Activated T-cell treated with anti-CD3 and anti-CD28 coated beads, Interleukin-2, amount 50 U/mL, for 48 hours (primary cell): ENCODE results near the gene CLEC4M.
"Not testable (repeated sequence)": the region's sequence is repeated elsewhere in the genome, so short reads cannot be mapped to it uniquely, and the experiment has no call there.

Source experiments
- DNase-seq, 2 experiments: peaks; one replicate each; pipeline ENCODE4 v3.0.0-alpha.2; 2020

The CLEC4M gene

DNA sequence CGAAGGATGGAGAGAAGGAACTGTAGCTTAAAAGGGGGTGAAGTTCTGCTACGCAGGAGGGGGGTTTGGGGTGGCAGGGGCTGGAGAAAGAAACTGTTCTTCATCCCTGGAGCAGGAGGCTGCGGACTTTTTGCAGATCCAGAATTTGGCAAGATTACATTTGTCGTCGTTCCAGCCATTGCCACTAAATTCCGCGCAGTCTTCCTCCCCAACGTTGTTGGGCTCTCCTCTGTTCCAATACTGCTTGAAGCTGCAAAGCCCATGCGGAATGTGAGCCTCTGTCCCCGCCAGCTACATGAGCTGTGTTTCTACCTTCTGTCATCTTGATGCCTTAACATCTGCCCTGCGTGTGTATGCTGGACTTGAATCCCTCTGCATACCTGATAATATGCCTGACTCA is 20.1 kb upstream of the CLEC4M start:
- no peak for DNase-seq

DNA sequence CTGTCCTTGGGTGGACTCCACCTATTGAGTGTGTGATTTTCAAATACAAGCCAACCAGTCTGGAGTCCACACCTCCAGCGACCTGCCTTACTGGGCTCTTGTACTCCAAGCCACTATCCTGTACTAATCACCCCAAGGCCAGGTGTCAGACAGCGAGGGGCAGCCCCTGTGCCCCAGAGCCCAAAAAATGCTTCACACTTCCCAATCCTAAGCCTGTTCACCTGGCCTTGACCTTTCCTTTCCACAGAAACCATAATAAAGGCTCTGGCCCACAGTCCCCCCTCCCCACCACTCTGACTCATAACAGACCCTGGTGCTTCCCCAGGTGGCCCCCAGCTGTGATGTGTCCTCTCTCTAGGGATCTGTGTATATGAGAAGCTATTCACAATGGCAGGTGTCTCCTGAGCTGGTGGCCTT is 19.6 kb upstream of the CLEC4M start:
- DNase-seq: peak; percentile 59 to 63

DNA sequence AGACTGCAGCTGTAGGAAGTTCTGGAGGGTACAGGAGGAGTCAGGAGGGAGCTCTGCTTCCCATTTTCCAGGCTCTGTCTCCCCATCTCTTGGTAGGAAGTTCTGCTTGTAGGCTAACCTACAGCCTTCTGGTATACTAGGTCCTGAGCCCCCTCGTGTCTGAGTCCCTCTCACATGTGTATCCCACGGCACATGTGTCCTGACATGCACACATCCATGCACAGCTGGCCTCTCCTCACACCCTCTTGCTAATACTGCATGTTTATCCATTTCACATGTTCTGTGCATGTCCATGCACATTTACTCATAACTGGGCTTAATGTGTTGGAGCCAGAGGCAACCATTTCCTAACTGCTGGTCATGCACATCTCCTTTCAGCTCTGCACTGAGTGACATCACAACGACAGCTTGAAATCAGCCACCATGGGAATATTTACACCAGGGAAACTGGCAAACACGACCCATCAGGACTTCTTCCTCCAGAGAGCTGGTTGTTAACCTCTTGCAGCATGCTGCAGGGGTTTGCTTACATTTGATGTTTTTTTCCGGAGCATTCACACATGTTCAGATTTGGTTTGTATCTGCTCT is 18.8 kb upstream of the CLEC4M start:
- no peak for DNase-seq

DNA sequence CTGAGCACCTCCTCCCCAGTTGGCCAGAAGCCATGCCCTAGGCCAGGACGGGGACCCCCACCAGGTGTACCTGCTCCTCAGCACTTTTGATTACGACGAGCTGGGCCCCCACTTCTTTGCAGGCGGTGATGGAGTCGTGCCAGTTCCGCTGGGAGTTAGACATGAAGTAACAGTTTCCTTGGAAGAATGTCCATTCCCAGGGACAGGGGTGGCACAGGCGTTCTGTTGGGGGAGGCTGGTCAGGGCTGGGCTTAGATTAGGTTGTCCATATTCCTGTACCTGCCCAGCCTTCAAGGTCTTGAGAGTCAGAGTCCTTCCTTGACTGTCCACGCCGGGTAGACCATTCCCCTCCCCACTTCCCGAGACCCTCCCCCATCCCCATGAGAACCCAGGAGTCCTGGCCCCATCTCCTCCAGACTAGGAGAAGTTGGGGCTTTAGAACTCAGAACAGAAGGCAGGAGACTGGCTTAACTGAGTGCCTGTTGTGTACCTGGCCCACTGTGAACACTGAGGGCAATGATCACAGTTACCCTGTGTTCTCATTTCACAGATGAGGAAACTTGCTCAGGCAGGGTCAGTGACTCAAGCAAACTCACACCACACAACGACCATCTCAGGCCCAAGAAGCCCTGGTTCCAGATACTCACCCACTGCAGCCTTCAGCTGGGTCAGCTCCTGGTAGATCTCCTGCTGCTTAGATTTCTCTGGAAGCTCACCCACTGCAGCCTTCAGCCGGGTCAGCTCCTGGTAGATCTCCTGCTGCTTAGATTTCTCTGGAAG is 18.0 kb upstream of the CLEC4M start:
- no peak for DNase-seq

DNA sequence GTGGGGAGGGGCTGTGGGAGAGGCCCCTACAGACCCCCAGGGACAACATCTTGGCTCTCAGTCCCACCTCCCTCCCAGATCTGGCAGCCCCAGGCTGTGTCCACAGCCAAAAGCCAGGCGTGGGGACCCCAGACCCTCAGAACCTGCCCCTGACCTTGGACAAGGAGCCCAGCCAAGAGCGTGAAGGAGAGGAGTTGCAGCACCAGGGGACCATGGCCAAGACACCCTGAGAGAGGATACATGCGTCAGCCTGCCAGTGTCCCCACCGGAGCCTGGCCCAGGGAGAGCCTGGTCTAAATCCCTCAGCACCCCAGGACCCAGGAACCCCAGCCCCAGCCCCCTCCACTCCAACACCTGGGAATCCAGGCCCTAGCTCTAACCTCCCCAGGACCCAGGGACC is 16.7 kb upstream of the CLEC4M start:
- DNase-seq: not testable (repeated sequence)

DNA sequence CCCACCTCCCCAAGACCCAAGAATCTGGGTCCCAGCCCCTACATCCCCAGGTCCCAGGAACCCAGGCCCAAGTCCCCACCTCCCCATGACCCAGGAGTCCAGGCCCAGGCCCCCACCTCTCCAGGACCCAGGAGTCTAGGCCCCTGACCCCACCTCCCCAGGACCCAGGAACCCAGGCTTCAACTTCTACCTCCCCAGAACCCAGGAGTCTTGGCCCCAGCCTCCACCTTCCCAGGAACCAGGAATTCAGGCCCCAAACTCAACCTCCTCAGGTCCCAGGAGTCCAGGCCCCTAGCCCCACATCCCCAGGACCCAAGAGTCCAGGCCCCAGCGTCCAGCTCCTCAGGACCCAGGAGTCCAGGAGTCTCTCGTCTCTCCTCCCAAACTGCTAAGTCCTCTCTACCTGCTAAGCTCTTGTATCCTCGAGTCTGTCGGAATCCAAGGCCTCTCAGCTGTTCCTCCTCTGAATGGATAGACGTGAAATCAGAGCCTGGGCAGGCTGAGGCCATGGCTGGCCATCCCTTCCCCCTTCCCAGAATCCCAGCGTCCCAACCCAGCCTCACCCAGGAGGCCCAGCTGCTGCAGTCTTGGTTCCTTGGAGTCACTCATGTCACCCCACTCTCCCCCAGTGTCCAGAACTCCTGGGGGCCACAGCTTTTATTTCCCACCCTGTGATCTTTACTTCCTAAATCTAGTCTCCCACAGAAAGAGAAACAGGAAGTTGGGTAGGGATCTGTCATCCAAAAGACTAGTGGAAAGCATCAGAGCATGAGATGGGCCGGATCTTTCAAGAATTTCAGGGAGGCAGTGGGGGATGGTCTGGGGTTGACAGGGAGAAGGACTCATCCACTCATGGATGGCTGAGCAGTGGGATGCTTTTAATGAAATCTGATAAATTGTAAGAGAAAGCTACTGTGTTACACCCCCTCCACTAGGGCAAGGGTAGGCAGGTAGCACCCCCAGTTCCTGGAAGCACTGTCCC is 15.8 kb upstream of the CLEC4M start, which contains the start of gene CD209:
CD209 (minus strand) TSS at position 632 of the 982 bp plus-strand sequence; CDS start at position 609, 23 bp downstream.
- DNase-seq: no peak

DNA sequence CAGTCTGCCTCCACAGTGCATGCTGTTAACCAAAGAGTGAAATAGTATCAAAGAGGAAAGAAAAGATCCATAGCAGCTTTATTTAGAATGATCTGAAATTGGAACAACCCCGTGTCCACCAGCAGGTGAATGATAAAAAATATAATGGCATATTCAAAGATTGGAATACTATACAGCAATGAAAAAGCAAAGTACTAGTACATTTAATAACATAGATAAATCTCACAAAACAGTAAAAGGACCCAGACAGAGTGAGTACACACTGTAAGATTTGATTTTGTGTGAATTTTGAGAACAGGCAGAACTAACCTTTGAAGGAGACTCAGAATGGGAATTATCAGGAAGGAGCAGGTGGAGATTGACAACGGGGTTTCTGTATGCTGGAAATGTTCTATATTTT is 14.9 kb upstream of the CLEC4M start:
- DNase-seq: no peak

DNA sequence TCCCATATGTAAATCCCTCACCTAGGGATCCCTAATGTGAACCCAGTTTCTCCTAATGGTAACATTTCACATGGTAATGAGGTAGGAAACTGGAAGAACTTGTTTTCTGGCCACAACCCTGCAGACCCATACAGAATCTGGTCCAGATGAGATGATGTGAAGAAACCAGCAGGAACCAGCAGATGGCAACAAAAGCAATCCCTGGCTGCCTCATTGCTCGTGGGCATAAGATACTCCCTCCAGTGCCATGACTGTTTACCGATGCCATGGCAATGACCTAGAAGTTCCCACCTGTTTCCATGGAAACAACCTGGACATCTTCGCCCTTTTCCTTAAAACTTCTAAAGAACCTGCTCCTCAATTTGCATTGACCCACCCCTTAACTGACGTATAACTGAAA is 14.3 kb upstream of the CLEC4M start:
- no peak for DNase-seq

DNA sequence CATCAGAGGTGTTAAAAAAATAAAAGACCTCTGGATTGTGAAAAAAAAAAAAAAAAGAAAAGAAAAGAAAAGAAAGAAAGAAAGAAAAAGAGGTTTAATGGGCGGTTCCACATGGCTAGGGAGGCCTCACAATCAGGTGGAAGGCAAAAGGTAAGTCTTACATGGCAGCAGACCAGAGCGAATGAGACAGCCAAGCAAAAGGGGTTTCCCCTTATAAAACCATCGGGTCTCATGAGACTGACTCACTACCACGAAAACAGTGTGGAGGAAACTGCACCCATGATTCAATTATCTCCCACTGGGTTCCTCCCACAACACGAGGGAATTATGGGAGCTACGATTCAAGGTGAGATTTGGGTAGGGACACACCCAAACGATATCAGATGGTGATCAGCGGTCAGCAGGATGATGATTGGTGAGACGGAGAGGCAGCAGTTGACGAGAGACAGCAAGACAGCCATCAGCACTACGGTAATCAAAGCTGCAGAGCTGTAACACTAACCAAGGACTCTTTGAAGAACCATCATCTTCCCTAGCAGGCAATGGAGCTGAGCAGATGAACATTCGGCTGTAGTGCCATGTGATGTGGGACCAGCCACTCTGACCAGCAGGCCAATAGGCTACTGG is 11.8 kb upstream of the CLEC4M start:
- DNase-seq: peak; percentile 58 to 62

DNA sequence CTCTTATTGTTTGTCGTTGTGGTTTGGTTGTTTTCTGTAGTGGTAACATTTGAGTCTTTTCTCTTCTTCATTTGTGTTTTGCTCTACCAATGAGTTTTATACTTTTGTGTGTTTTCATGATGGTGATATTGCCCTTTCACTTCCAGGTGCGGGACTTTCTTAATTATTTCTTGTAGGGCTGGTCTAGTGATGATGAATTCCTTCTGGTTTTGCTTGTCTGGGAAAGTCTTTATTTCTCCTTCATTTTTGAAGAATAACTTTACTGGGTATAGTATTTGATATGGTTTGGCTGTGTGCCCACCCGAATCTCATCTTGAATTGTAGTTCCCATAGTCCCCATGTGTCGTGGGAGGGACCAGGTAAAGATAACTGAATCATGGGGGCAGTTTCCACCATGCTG is 6.8 kb upstream of the CLEC4M start:
- DNase-seq: no peak

DNA sequence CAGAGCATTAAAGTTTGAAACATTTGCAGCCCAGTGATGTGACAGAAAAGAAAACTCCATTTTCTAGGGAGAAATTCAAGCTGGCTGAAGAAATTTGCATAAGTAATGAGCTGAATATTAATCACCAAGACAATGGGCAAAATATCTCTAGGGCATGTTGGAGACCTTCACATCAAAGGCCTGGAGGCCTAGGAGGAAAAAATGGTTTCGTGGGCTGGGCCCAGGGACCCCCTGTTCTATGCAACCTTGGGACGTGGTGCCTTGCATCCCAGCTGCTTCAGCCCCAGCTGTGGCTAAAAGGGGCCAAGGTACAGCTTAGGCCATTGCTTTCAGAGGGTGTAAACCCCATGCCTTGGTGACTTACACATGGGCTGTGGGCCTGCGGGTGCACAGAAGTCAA is 5.7 kb upstream of the CLEC4M start:
- DNase-seq: no peak

DNA sequence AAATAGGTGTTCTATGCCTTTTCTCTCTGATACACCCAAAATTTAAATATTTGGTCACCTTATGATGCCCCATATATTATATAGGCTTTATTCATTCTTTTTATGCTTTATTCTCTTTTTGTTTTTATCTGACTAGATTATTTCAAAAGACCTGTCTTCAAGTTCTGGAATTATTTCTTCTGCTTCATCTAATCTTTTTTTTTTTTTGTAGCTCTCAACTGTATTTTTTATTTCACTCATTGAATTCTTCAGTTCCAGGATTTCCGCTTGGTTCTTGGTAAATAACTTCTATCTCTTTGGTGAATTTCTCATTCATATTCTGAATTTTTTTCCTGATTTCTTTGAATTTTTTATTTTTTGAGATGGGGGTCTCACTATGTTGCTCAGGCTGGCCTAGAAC is 3.9 kb upstream of the CLEC4M start:
- no peak for DNase-seq

DNA sequence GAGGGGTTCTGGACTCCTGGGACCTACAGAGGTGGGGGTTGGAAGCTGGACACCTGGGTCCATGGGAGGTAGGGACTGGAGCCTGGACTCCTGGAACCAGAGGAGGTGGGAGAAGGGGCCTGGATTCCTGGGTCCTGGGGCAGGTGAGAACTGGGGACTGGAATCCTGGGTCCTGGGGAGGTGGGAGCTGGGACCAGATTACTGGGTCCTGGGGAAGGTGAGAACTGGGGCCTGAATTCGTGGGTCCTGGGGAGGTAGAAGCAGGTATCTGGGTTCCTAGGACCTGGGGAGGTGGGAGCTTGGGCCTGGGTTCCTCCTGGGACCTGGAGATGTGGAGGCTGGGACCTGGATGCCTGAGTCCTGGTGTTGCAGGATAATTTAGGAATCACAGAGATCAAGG is 653 bp downstream of the CLEC4M start:
- no peak for DNase-seq

DNA sequence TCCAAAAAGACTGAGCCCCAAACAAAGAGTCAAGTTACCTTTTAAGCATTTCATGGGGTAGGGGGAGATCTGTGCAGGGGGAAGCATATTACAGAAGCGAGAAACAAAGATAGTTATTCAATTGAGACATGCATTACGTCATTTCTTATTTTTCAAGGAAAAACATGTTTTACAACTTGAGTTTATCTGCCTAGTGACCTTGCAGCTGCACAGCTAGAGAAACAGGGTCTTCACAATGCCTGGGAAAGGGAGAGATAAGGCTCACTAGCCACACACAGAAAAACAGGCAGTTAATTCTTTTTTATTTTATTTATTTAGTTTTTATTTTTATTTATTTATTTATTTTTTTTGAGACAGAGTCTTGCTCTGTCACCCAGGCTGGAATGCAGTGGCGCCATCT is 1.1 kb downstream of the CLEC4M start:
- DNase-seq: not testable (repeated sequence)

DNA sequence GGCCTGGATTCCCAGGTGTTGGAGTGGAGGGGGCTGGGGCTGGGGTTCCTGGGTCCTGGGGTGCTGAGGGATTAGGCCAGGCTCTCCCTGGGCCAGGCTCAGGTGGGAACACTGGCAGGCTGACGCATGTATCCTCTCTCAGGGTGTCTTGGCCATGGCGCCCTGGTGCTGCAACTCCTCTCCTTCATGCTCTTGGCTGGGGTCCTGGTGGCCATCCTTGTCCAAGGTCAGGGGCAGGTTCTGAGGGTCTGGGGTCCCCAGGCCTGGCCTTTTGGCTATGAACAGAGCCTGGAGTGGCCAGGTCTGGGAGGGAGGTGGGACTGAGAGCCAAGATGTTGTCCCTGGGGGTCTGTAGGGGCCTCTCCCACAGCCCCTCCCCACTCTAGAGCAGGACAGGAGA is 2.0 kb downstream of the CLEC4M start:
- not testable (repeated sequence) for DNase-seq

DNA sequence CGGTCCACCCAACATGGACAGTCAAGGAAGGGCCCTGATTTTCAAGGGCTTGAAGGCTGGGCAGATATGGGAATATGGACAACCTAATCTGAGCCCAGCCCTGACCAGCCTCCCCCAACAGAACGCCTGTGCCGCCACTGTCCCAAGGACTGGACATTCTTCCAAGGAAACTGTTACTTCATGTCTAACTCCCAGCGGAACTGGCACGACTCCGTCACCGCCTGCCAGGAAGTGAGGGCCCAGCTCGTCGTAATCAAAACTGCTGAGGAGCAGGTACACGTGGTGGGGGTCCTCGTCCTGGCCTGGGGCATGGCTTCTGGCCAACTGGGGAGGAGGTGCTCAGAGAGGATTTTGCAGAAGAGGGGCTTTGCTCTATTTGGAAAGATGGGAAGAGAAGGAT is 3.5 kb downstream of the CLEC4M start:
- DNase-seq: no peak

DNA sequence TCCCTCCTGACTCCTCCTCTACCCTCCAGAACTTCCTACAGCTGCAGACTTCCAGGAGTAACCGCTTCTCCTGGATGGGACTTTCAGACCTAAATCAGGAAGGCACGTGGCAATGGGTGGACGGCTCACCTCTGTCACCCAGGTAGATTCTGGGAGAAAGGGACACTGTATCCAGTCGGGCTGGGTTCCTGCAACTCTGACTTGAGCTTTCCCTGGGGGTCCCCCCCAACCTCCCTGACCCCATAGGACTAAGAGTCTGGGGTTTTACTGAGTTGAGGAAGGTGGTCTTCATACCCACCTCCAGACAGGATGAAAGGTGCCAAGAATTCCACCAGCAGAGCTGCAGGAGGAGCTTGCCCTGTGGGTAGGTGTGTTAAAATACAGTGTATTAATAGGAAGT is 4.4 kb downstream of the CLEC4M start:
- DNase-seq: no peak

DNA sequence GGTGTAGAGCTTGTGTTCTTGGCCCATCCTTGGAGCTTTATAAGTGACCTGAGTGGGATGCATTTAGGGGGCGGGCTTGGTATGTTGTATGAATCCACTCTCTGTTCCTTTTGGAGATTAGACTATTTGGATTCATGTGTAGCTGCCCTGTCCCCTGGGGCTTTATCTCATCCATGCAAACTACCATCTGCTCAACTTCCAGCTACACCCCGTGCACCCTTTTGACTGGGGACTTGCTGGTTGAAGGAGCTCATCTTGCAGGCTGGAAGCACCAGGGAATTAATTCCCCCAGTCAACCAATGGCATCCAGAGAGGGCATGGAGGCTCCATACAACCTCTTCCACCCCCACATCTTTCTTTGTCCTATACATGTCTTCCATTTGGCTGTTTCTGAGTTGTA is 6.1 kb downstream of the CLEC4M start:
- DNase-seq: no peak

DNA sequence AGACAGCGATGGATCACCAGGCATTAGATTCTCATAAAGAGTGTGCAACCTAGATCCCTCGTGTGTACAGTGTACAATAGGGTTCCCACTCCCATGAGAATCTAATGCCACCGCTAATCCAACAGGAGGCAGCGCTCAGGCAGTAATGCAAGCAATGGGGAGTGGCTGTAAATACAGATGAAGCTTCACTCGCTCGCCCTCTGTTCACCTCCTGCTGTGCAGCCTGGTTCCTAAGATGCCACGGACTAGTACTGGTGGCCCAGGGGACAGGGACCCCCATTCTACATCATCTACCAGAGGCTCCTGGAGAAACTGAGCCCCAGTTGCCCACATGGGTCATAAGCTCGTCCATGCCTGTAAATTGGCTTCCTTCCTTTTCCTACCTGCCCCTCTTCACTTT is 8.0 kb downstream of the CLEC4M start:
- no peak for DNase-seq

DNA sequence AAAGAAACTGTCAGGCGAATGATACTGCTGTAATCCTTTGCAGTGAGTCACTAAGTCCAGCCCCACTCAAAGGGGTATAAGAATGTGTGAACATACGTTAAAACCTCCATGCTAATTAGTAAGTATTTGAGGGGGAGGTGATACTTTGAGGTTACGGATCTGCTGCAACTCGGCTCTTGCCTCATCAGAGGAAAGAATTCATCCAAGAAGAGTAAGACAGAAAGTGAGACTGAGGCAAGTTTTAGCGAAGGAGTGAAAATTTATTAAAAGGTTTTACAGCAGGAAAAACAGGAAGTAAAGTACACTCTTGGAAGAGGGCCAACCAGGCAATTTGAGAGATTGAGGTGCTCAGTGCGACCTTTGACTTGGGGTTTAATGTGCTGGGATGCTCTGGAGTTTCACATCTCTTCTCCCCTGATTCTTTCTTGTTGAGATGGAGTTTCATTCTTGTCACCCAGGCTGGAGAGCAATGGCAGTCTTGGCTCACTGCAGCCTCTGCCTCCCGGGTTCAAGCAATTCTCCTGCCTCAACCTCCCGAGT is 9.8 kb downstream of the CLEC4M start:
- DNase-seq: peak; percentile 44 to 46

DNA sequence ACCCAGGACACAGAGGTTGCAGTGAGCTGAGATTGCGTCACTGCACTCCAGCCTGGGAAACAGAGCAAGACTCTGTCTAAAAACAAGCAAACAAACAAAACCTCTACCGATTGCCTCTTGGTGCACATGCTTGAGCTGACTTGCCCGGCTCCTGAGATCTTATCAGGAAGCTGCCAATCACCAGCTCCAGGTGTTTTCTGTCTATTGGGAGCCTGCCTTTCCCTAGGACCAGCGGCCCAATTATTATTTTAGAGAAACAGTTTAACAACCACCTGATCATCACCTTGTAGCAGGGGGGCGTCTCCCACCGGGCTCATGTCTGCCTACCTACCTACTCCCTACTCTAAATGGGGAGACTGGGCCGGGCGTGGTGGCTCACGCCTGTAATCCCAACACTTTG is 10.8 kb downstream of the CLEC4M start:
- no peak for DNase-seq

DNA sequence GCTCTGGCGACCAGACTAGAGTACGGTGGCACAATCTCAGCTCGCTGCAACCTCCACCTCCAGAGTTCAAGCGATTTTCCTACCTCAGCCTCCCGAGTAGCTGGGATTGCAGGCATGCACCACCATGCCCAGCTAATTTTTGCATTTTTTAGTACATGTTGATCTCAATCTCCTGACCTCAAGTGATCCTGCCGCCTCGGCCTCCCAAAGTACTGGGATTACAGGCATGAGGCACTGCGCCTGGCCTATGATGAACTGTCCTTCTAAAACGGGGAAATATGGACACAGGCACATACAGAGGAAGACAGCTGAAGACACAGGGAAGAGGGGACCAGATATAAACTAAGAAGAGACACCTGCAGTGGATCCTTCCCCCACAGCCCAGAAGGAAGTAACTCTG is 12.7 kb downstream of the CLEC4M start:
- no peak for DNase-seq

DNA sequence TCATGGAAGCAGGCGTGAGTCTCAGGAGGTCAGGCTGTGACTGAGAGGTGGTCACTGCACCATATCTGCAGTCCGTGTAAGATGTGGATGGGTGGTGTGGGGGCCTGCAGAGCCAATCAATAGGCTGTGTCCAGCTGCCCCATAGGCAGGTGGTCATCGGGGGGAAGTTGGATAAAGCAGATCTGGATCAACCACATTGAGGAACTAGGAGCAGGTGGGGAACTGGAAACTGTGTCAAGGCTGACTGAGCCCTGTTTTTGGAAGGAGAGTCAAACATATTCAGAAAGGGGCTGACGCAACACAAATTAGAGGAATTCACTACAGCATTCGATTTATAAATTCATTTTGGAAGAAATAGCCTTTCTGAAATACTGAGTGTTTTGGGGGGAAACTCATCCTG is 15.0 kb downstream of the CLEC4M start:
- no peak for DNase-seq
